Heart left ventricle (tissue), 16 donors: ENCODE data around the gene TRIOBP. TPM values are rescaled to one million over a fixed set of nuclear protein-coding genes. Genes with fewer than 3 reads are reported as not detected.
A peak's percentile ranks its signal among the peaks of the same experiment; 100 is the strongest.

ENCODE experiments used
- ATAC-seq, 4 donors: fragments of 200-7000 bp; cut with Tn5 transposase; one replicate each; pipeline ENCODE4 v1.9.1; 2020 to 2022; ENCODE audit warnings: moderate library complexity in 4 of 4, mild to moderate bottlenecking in 3 of 4, moderate number of reproducible peaks in 1 of 4
- DNase-seq, 5 donors: peaks; one replicate each; pipeline ENCODE4 v3.0.0-alpha.2; 2020
- H3K27ac ChIP-seq, 12 donors: fragments of 200-600 bp; sonication (generic) in 4 of 12; one replicate each; pipeline versions ENCODE4 v1.5.0 to v1.8.0; 2016 to 2022; ENCODE audit warnings: mild to moderate bottlenecking in 2 of 12
- H3K27me3 ChIP-seq, 9 donors: fragments of 200-600 bp; sonication (generic) in 2 of 9; one replicate each; pipeline versions ENCODE4 v1.5.1 to v1.8.0; 2016 to 2022; ENCODE audit warnings: mild to moderate bottlenecking in 3 of 9
- H3K36me3 ChIP-seq, 9 donors: fragments of 200-600 bp; sonication (generic) in 2 of 9; one replicate each; pipeline versions ENCODE4 v1.5.0 to v1.8.0; 2018 to 2022; ENCODE audit warnings: mild to moderate bottlenecking in 2 of 9
- H3K4me1 ChIP-seq, 12 donors: fragments of 200-600 bp; sonication (generic) in 4 of 12; one replicate each; pipeline versions ENCODE4 v1.5.0 to v1.8.0; 2016 to 2022; ENCODE audit warnings: mild to moderate bottlenecking in 3 of 12
- H3K4me3 ChIP-seq, 12 donors: fragments of 200-600 bp; sonication (generic) in 4 of 12; one replicate each; pipeline versions ENCODE4 v1.5.0 to v1.8.0; 2017 to 2022; ENCODE audit warnings: mild to moderate bottlenecking in 9 of 12, moderate library complexity in 4 of 12
- H3K9me3 ChIP-seq, 12 donors: fragments of 200-600 bp; sonication (generic) in 4 of 12; one replicate each; pipeline versions ENCODE4 v1.5.0 to v1.8.0; 2016 to 2022; ENCODE audit warnings: mild to moderate bottlenecking in 1 of 12
- CTCF ChIP-seq, 12 donors: fragments of 200-600 bp; sonication (generic) in 4 of 12; IDR thresholded peaks; one replicate each; pipeline versions ENCODE4 v1.5.0 to v1.8.0; 2018 to 2022; ENCODE audit warnings: antibody characterized with exemption in 12 of 12, mild to moderate bottlenecking in 5 of 12
- POLR2A ChIP-seq, 2 donors: fragments of 450-650 bp; IDR thresholded peaks; one replicate each; pipeline ENCODE4 v1.6.1; 2017; ENCODE audit warnings: antibody characterized with exemption in 2 of 2, mild to moderate bottlenecking in 2 of 2, moderate library complexity in 2 of 2
- WGBS, 4 donors: extraction: QIAGEN DNeasy Blood & Tissue Kit in 2 of 4; methylation state at CpG; one replicate each; pipeline versions ENCODE4 v1.1.5 to v1.1.7; 2013 to 2018; 5-methylcytosine and 5-hydroxymethylcytosine counted together
- intact Hi-C, 10 donors: fragments of 100-400 bp; cut with DNase I; formaldehyde crosslinking; loops; one replicate each; pipeline versions ENCODE4 v1.11.1 to v1.14.2; 2022
- polyA plus RNA-seq, 2 donors: library from polyadenylated mRNA; stranded (reverse); fragments of 200-250 nt; gene quantifications; one replicate each; pipeline ENCODE4 v1.2.3, GENCODE V29; 2013
- total RNA-seq, 9 donors: library from RNA; depleted of rRNA in 2 of 9; stranded (reverse); fragments of >200 nt in 2 of 9; fragmentation: NEBNext Ultra II Directional in 3 of 9; extraction: Animal tissue kit (Norgen Biotek cat#: 25700) in 3 of 9; gene quantifications; one replicate each; pipeline versions ENCODE4 v1.1.0 to v1.2.4, GENCODE V29; 2016 to 2023
- donor health status: ischemic (EF 13 %, LVEDD 7.1; RV severe dilation, severe dysfunction).
- donor health status: healthy with polysubstance abuse.
- donor health status: DM: no; HTN: yes; CAD: no.
- donor health status: DM: no; HTN: no; CAD: no.
- donor health status: ischemic (EF 25% LVEDD 6.9; RV normal size, moderate dysfunction).
- donor health status: ischemic (EF 25% LVEDD 5.7; RV mildly dilated, moderate dysfunction).
- donor health status: healthy.
- donor health status: DM: yes; HTN: yes; CAD: no.
- donor health status: ischemic (EF 35%, LVEDD 5.7; RV mildly dilated, moderate dysfunction).
- donor health status: nonischemic (EF 11% LVEDD 7.7; RV severe dilation, severe dysfunction).
- donor health status: DM: yes; HTN: yes; CAD: no.
- donor health status: PGD.
- donor health status: ischemic (EF 29% LVEDD 5.4; RV normal size, mild dysfunction).
- donor health status: nonischemic (EF 23%, LVEDD 6.1; RV moderate dilation, normal function).

The TRIOBP gene
- total and polyA plus RNA-seq, 11 donors, result 54.9 to 147 (median 94.7) TPM

GRCh38 chr22:37778370-37779009 lies 81.6 kb downstream of the TRIOBP start:
- intact Hi-C loops, result no loop called here
- peaks cover 0 to 17% (median 6%) of the 10 kb centered on the region in 12 donors for H3K4me1 ChIP-seq
- no peak for DNase-seq

GRCh38 chr22:37781434-37782059 lies 84.7 kb downstream of the TRIOBP start:
- Histone ChIP-seq H3K27me3 (no peaks in the 10 kb centered on the region), H3K4me1 (peaks cover 0 to 31% (median 10%) of the 10 kb centered on the region in 12 donors), H3K36me3 (no peaks in the 10 kb centered on the region), H3K27ac (no peak overlapping the region), H3K9me3 (no peaks in the 10 kb centered on the region), H3K4me3 (no peak overlapping the region)
- DNase-seq (no peak), ATAC-seq (peak in 1 of 4 donors; percentile 5)
- 71 to 82% (median 75%) methylated on average over 13 of the region's 13 CpGs for WGBS, 4 donors
- intact Hi-C loops, result no loop called here
- peak in 2 of 12 donors; percentile 11 to 12 for TF ChIP-seq CTCF (IDR thresholded peaks at IDR 0.05)
- no peak for TF ChIP-seq POLR2A (IDR thresholded peaks at IDR 0.05)

More at GRCh38 chr22:37778370-37779009, 81.6 kb downstream of the TRIOBP start:
- no peak for TF ChIP-seq POLR2A (IDR thresholded peaks at IDR 0.05)
- Histone ChIP-seq H3K9me3 (no peaks in the 10 kb centered on the region), H3K27me3 (no peaks in the 10 kb centered on the region), H3K27ac (no peak overlapping the region), H3K4me3 (no peak overlapping the region), H3K36me3 (peaks cover 0 to 15% (median 13%) of the 10 kb centered on the region in 9 donors)
- WGBS, 4 donors, result 88 to 92% (median 89%) methylated on average over 10 of the region's 10 CpGs
- no peak for ATAC-seq

GRCh38 chr22:37782340-37783168 lies 85.7 kb downstream of the TRIOBP start:
- no peak overlapping the region for H3K4me3 ChIP-seq
- H3K9me3 ChIP-seq, result no peaks in the 10 kb centered on the region
- H3K27me3 ChIP-seq, result no peaks in the 10 kb centered on the region
- peak in 1 of 4 donors; percentile 8 for ATAC-seq
- no peak overlapping the region for H3K27ac ChIP-seq
- TF ChIP-seq CTCF (IDR thresholded peaks at IDR 0.05) (no peak), POLR2A (IDR thresholded peaks at IDR 0.05) (no peak)
- no peak for DNase-seq
- 76 to 89% (median 82%) methylated on average over 15 to 18 of the region's 18 CpGs for WGBS, 4 donors
- intact Hi-C loops, result no loop called here
- no peaks in the 10 kb centered on the region for H3K36me3 ChIP-seq
- H3K4me1 ChIP-seq, result peaks cover 0 to 25% (median 6%) of the 10 kb centered on the region in 12 donors

- Histone ChIP-seq H3K36me3 (no peaks in the 10 kb centered on the region), H3K4me1 (peaks cover 0 to 25% (median 6%) of the 10 kb centered on the region in 12 donors), H3K27me3 (no peaks in the 10 kb centered on the region), H3K27ac (no peak overlapping the region), H3K9me3 (no peaks in the 10 kb centered on the region), H3K4me3 (no peak overlapping the region)
- intact Hi-C loops, result no loop called here
- ATAC-seq, result peak in 2 of 4 donors; percentile 7 to 19
- WGBS, 4 donors, result 65 to 73% (median 69%) methylated on average over 11 of the region's 11 CpGs
- TF ChIP-seq POLR2A (IDR thresholded peaks at IDR 0.05), result no peak
- TF ChIP-seq CTCF (IDR thresholded peaks at IDR 0.05), result no peak
- DNase-seq, result no peak
Observed at GRCh38 chr22:37784829-37785495, 88.1 kb downstream of the TRIOBP start.
